ENCODE measurements around the gene MGLL.

GRCh38 chr3:127666676-127667075 is 155.6 kb downstream of the MGLL start:
- no peak for TF ChIP-seq CTCF (IDR thresholded peaks at IDR 0.05 in 8 of 11, conservative IDR thresholded peaks at IDR 0.05 in 3 of 11)
- no peak for TF ChIP-seq POLR2A (IDR thresholded peaks at IDR 0.05)
